Gastrocnemius medialis (tissue), 4 donors: ENCODE results near the gene GLRA1.

ENCODE experiments used
- POLR2A ChIP-seq, 2 donors: fragments of 450-650 bp; IDR thresholded peaks; one replicate each; pipeline ENCODE4 v1.6.1; 2017; ENCODE audit warnings: antibody characterized with exemption in 2 of 2, mild to moderate bottlenecking in 2 of 2, moderate library complexity in 2 of 2
- TF ChIP-seq, protein P1 (sequence below), 5 experiments: fragments of 450-650 bp in 3 of 5; fragments of 200-600 bp in 2 of 5; sonication (generic) in 2 of 5; IDR thresholded peaks in 4 of 5; conservative IDR thresholded peaks in 1 of 5; 1 replicate in 4 of 5; 2 replicates in 1 of 5; pipeline ENCODE4 v1.5.1; 2016 to 2019; ENCODE audit warnings: antibody characterized with exemption in 5 of 5, mild to moderate bottlenecking in 3 of 5, moderate library complexity in 3 of 5

- TF ChIP-seq, protein P1, sequence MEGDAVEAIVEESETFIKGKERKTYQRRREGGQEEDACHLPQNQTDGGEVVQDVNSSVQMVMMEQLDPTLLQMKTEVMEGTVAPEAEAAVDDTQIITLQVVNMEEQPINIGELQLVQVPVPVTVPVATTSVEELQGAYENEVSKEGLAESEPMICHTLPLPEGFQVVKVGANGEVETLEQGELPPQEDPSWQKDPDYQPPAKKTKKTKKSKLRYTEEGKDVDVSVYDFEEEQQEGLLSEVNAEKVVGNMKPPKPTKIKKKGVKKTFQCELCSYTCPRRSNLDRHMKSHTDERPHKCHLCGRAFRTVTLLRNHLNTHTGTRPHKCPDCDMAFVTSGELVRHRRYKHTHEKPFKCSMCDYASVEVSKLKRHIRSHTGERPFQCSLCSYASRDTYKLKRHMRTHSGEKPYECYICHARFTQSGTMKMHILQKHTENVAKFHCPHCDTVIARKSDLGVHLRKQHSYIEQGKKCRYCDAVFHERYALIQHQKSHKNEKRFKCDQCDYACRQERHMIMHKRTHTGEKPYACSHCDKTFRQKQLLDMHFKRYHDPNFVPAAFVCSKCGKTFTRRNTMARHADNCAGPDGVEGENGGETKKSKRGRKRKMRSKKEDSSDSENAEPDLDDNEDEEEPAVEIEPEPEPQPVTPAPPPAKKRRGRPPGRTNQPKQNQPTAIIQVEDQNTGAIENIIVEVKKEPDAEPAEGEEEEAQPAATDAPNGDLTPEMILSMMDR (IDR thresholded peaks at IDR 0.05 in 4 of 5, conservative IDR thresholded peaks at IDR 0.05 in 1 of 5) = no peak
- no peak for TF ChIP-seq POLR2A (IDR thresholded peaks at IDR 0.05)
Observed at GRCh38 chr5:151793358-151793757, 131.3 kb downstream of the GLRA1 start.
